HepG2 (cell line): ENCODE measurements around the gene CACNA1D.

Experiments used
- GLI4 ChIP-seq: sonication (generic); formaldehyde crosslinking; IDR thresholded peaks from 2 replicates; pipeline ENCODE4 v1.5.1; 2020; ENCODE audit warnings: missing genetic modification reagents, mild to moderate bottlenecking, moderate library complexity, borderline replicate concordance
- HNRNPH1 ChIP-seq: fragments of 200-400 bp; formaldehyde crosslinking; optimal IDR thresholded peaks from 2 replicates; pipeline ENCODE3; 2017; ENCODE audit warnings: mild to moderate bottlenecking, low read depth, low read length
- JUND ChIP-seq: sonication (generic); formaldehyde crosslinking; IDR thresholded peaks from 2 replicates; pipeline ENCODE4 v1.8.0; 2022; ENCODE audit warnings: mild to moderate bottlenecking, missing genetic modification reagents
- NCOA5 ChIP-seq: sonication (generic); formaldehyde crosslinking; IDR thresholded peaks from 2 replicates; pipeline ENCODE4 v1.4.0; 2020; ENCODE audit warnings: missing genetic modification reagents
- PCBP2 ChIP-seq: fragments of 200-400 bp; formaldehyde crosslinking; optimal IDR thresholded peaks from 2 replicates; pipeline ENCODE3; 2018; ENCODE audit warnings: low read length, low read depth; ENCODE audit not compliant: poor library complexity, severe bottlenecking
- SNAPC2 ChIP-seq: sonication (generic); formaldehyde crosslinking; IDR thresholded peaks from 2 replicates; pipeline ENCODE4 v1.8.1; 2022; ENCODE audit warnings: mild to moderate bottlenecking, missing genetic modification reagents
- SRY ChIP-seq: sonication (generic); formaldehyde crosslinking; IDR thresholded peaks from 2 replicates; pipeline ENCODE4 v1.8.0; 2022; ENCODE audit warnings: mild to moderate bottlenecking, missing genetic modification reagents
- ZFP36L2 ChIP-seq: sonication (generic); formaldehyde crosslinking; IDR thresholded peaks from 2 replicates; pipeline ENCODE4 v1.4.0; 2020; ENCODE audit warnings: missing genetic modification reagents
- ZNF768 ChIP-seq: sonication (generic); formaldehyde crosslinking; IDR thresholded peaks from 2 replicates; pipeline ENCODE4 v1.4.0; 2020; ENCODE audit warnings: missing genetic modification reagents
- TF ChIP-seq, protein P1 (sequence below): IDR thresholded peaks from 2 replicates; pipeline ENCODE4 v1.6.1; 2012; ENCODE audit warnings: inconsistent platforms
- TF ChIP-seq, protein P2 (sequence below): sonication (generic); formaldehyde crosslinking; IDR thresholded peaks from 2 replicates; pipeline ENCODE4 v1.5.0; 2020; ENCODE audit warnings: mild to moderate bottlenecking, missing genetic modification reagents, moderate library complexity

DNA sequence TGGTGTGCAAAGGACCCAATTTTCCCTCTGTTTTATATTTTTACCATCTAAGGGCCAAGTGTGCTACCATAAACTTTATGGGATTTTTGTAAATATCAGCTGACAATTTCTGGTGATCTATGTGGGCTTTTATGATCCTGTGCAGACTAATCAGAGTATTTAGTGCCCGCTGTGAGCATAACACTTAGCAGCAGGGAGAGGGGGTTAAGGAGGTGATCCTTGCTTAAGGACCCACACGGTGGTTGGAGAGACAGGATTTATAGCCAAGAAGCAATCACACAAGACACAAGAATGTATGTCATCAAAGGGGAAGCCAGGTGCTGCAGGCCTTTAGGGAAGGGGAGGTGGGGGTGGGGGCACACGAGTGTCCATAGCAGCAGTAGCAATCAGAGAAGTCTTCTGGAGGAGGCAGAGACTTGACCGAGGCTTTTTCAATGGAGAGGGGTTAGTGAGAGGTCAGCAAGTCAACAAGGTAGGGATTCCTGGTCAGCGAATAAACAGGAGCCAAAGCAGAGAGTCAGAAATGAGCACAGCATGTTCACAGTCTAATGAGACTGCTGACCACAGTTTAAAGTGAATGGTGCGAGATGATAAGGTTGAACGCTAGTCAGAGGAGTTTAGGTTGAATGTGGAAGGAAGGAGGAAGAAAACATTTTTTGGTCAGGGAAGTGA, 4.5 kb upstream of the CACNA1D start:
- no peak for TF ChIP-seq SNAPC2 (CRISPR knock-in tag)
- TF ChIP-seq JUND (CRISPR knock-in tag) = no peak
- no peak for TF ChIP-seq ZFP36L2 (CRISPR knock-in tag)
- TF ChIP-seq GLI4 (CRISPR knock-in tag) = no peak
- TF ChIP-seq, protein P1, sequence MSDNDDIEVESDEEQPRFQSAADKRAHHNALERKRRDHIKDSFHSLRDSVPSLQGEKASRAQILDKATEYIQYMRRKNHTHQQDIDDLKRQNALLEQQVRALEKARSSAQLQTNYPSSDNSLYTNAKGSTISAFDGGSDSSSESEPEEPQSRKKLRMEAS = no peak
- TF ChIP-seq SRY = no peak
- no peak for TF ChIP-seq PCBP2
- TF ChIP-seq, protein P2, sequence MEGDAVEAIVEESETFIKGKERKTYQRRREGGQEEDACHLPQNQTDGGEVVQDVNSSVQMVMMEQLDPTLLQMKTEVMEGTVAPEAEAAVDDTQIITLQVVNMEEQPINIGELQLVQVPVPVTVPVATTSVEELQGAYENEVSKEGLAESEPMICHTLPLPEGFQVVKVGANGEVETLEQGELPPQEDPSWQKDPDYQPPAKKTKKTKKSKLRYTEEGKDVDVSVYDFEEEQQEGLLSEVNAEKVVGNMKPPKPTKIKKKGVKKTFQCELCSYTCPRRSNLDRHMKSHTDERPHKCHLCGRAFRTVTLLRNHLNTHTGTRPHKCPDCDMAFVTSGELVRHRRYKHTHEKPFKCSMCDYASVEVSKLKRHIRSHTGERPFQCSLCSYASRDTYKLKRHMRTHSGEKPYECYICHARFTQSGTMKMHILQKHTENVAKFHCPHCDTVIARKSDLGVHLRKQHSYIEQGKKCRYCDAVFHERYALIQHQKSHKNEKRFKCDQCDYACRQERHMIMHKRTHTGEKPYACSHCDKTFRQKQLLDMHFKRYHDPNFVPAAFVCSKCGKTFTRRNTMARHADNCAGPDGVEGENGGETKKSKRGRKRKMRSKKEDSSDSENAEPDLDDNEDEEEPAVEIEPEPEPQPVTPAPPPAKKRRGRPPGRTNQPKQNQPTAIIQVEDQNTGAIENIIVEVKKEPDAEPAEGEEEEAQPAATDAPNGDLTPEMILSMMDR = no peak
- TF ChIP-seq ZNF768 = no peak
- TF ChIP-seq NCOA5 (CRISPR knock-in tag) = no peak
- no peak for TF ChIP-seq HNRNPH1
